Tibial artery (tissue), 4 donors: ENCODE results near the gene TRPM4.
"Not testable (repeated sequence)": the region's sequence is repeated elsewhere in the genome, so short reads cannot be mapped to it uniquely, and the experiment has no call there.

Experiments used
- DNase-seq, 2 donors: peaks; one replicate each; pipeline ENCODE4 v3.0.0-alpha.2; 2019
- H3K27ac ChIP-seq, 2 donors: fragments of 200-600 bp; sonication (generic) in 1 of 2; 1 replicate in 1 of 2; 2 replicates in 1 of 2; pipeline ENCODE4 v1.5.1; 2018 to 2019; ENCODE audit warnings: mild to moderate bottlenecking in 1 of 2
- H3K27me3 ChIP-seq, 2 donors: fragments of 200-600 bp; sonication (generic) in 1 of 2; one replicate each; pipeline versions ENCODE4 v1.5.1 to v1.6.0; 2016 to 2019
- H3K36me3 ChIP-seq, 3 donors: fragments of 200-600 bp; sonication (generic) in 2 of 3; one replicate each; pipeline ENCODE4 v1.5.1; 2016 to 2019; ENCODE audit warnings: mild to moderate bottlenecking in 2 of 3
- H3K4me1 ChIP-seq, 4 donors: fragments of 200-600 bp; sonication (generic) in 2 of 4; 1 replicate in 3 of 4; 2 replicates in 1 of 4; pipeline ENCODE4 v1.5.1; 2016 to 2019
- H3K4me3 ChIP-seq, 2 donors: fragments of 200-600 bp; sonication (generic) in 1 of 2; 1 replicate in 1 of 2; 2 replicates in 1 of 2; pipeline ENCODE4 v1.5.1; 2018 to 2019; ENCODE audit warnings: mild to moderate bottlenecking in 2 of 2
- H3K9me3 ChIP-seq, 3 donors: fragments of 200-600 bp; sonication (generic) in 1 of 3; one replicate each; pipeline ENCODE4 v1.5.1; 2016 to 2019
- intact Hi-C: fragments of 100-400 bp; cut with DNase I; formaldehyde crosslinking; loops from one replicate; pipeline ENCODE4 v1.15.0; 2023; ENCODE audit warnings: low total_unique reads
- TF ChIP-seq, protein P1 (sequence below), 2 experiments: fragments of 200-600 bp in 1 of 2; fragments of 450-650 bp in 1 of 2; IDR thresholded peaks; one replicate each; pipeline ENCODE4 v1.5.1; 2017 to 2019; ENCODE audit warnings: antibody characterized with exemption in 2 of 2, mild to moderate bottlenecking in 1 of 2, moderate library complexity in 1 of 2

TRPM4 gene

DNA sequence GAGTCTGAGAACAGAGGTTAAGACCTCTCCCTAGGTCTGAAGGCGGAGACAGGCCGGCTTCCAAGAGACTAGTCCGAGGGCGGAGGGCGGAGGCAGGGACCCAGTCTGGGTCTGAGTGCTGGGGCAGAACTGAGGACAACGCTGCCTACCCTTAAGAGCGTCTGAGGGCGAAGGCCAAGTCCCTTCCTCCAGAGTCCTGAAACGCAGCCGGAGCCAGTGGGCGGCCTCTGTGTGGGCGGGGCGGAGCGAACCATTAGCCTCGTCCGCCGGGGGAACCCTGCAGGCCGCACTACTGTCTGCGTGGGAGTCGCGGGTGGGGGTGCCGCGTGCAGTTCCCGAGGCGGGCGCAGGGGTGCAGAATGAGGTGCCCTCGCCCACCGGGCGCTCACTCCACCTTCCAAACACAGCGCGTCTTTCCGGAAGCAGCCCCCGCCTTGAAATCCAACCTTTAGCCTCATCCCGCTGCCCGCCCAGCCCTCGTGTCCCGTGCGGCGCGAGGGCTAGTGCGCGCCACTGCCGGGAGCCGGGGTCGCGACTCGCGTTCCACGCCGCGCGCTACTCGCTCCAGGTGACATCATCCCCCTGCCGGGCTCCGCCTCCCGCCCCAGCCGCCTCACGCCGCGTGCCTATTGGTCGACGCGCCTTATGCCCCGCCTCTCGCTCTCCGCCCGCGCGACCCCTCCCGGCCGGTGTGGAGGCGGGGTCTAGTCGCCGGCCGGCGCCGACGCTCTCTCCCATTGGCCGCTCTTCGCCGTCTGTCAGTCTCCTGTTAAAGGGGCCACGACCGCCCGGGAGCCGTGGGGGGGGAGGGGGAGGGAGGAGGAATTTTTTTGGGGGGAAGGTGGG is 38.8 kb upstream of the TRPM4 start, which contains the start of gene C19orf73:
C19orf73 (minus strand) TSS at position 579 of the 846 bp plus-strand sequence; CDS start at position 458, 121 bp downstream.
- DNase-seq = peak; percentile 91 to 97
- TF ChIP-seq, protein P1, sequence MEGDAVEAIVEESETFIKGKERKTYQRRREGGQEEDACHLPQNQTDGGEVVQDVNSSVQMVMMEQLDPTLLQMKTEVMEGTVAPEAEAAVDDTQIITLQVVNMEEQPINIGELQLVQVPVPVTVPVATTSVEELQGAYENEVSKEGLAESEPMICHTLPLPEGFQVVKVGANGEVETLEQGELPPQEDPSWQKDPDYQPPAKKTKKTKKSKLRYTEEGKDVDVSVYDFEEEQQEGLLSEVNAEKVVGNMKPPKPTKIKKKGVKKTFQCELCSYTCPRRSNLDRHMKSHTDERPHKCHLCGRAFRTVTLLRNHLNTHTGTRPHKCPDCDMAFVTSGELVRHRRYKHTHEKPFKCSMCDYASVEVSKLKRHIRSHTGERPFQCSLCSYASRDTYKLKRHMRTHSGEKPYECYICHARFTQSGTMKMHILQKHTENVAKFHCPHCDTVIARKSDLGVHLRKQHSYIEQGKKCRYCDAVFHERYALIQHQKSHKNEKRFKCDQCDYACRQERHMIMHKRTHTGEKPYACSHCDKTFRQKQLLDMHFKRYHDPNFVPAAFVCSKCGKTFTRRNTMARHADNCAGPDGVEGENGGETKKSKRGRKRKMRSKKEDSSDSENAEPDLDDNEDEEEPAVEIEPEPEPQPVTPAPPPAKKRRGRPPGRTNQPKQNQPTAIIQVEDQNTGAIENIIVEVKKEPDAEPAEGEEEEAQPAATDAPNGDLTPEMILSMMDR (IDR thresholded peaks at IDR 0.05) = peak in 1 of 2 experiments; percentile 22
- peak within 1 kb of the TSS; percentile 57 to 85 for H3K4me3 ChIP-seq
- no peaks in the 10 kb centered on the region for H3K36me3 ChIP-seq
- peaks cover 7 to 40% (median 28%) of the 10 kb centered on the region in 4 donors for H3K4me1 ChIP-seq
- H3K9me3 ChIP-seq = no peaks in the 10 kb centered on the region
- H3K27ac ChIP-seq = peak within 1 kb of the TSS; percentile 85 to 92
- H3K27me3 ChIP-seq = peaks cover 0 to 3% of the 10 kb centered on the region in 2 donors
- intact Hi-C loops = loop anchor here (5.0 kb wide), 2 partner anchors 34 to 246 kb away; partner anchors contain the start of gene PPP1R15A

DNA sequence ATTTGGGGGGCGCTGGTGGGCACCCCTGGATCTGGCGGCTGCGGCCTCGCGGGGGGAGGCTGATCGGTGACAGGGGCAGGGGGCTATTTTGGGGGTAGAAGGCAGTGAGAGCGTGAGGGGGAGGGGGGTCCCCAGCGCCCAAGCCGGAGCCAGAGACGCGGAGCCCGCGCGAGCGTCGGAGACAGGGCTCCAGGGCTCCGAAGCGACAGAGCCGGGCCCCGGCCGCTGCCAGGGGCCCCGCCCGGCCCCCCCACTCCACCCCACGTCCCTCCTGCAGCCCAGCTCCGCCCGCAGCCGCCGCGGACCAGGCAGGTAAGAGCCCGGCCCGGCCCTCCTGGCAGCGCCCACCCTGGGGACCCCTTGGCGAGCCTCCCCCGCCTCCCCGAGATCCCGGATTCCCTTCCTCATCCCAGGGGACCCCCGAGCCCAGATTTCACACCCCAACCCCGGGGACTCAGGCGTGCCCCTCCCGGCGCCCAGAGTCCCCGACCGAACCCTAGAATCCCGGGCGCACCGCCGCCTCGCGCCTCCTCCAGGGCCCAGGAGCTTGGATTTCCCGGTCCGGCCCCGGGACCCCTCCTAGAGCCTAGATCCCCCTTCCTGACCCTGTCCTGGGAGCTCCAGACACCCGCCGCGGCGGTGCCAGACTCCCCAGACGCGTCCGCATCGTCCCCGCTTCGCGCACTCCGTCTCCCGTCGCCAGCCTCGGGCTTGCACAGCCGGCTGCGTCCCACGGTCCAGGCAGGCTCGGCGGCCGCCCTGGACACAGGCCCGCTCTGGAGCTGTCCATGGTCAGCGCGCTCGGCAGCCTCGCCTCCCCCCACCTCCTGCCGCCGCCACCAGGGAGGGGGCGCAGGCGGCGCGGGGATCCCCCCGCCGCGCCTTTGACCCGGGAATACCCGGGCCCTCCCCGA is 37.9 kb upstream of the TRPM4 start, which contains the start of gene PPFIA3:
PPFIA3 (plus strand) TSS at position 134 of the 914 bp plus-strand sequence. CDS start 8,330 bp downstream, outside the sequence.
- H3K27me3 ChIP-seq = peaks cover 0 to 3% of the 10 kb centered on the region in 2 donors
- TF ChIP-seq, protein P1 (IDR thresholded peaks at IDR 0.05) = no peak
- peaks cover 7 to 35% (median 26%) of the 10 kb centered on the region in 4 donors for H3K4me1 ChIP-seq
- H3K4me3 ChIP-seq = peak within 1 kb of the TSS; percentile 57 to 85
- no peaks in the 10 kb centered on the region for H3K36me3 ChIP-seq
- DNase-seq = peak; percentile 57 to 79
- H3K27ac ChIP-seq = peak within 1 kb of the TSS; percentile 85 to 92
- intact Hi-C loops = loop anchor here (5.0 kb wide), 2 partner anchors 33 to 247 kb away; partner anchors contain the start of gene PPP1R15A
- H3K9me3 ChIP-seq = no peaks in the 10 kb centered on the region

DNA sequence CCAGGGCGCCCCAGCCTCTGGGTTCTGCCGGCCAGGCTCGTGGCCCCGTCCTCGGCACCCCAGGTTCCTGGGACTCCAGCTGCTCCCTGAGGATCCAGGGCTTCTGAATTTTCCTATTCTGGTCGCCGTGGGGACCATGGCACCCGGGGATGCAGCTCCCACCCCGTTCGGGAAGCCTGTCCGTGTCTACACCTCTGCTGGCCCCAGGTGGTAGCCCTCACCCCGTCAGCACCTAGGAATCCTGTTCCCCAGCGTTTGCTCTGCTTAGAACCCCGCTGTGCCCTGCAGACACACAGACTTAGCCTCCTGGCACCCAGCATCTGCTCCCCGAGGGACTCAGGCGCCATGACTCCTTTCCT is 37.3 kb upstream of the TRPM4 start:
- no peaks in the 10 kb centered on the region for H3K36me3 ChIP-seq
- peak overlapping the region; percentile 57 to 85 for H3K4me3 ChIP-seq
- peaks cover 7 to 29% (median 24%) of the 10 kb centered on the region in 4 donors for H3K4me1 ChIP-seq
- intact Hi-C loops = no loop called here
- TF ChIP-seq, protein P1 (IDR thresholded peaks at IDR 0.05) = no peak
- DNase-seq = no peak
- H3K9me3 ChIP-seq = no peaks in the 10 kb centered on the region
- H3K27ac ChIP-seq = no peak overlapping the region
- peaks cover 0 to 3% of the 10 kb centered on the region in 2 donors for H3K27me3 ChIP-seq

DNA sequence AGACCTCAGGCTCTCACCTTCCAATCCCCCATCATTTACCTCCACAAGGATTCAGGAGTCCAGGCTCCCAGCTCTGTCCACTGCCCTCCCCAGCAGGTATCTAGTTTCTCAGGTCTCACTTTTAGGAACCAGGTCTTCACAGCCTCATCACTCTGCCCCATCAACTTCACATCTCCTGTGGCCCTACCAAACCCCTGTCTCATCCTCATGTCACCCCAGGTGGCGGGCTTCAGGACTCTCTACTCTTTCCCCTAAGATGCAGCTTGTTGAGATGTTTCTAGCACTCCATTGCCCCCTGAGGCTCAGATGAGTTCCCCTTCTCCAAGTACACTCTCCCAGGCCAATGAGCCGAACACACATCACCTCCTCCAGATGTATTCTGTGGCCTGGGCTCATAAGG is 36.7 kb upstream of the TRPM4 start:
- Histone ChIP-seq H3K9me3 (no peaks in the 10 kb centered on the region), H3K36me3 (no peaks in the 10 kb centered on the region), H3K27ac (no peak overlapping the region), H3K4me1 (peaks cover 7 to 30% (median 24%) of the 10 kb centered on the region in 4 donors), H3K4me3 (no peak overlapping the region), H3K27me3 (peaks cover 0 to 3% of the 10 kb centered on the region in 2 donors)
- TF ChIP-seq, protein P1 (IDR thresholded peaks at IDR 0.05) = no peak
- intact Hi-C loops = no loop called here
- DNase-seq = no peak

DNA sequence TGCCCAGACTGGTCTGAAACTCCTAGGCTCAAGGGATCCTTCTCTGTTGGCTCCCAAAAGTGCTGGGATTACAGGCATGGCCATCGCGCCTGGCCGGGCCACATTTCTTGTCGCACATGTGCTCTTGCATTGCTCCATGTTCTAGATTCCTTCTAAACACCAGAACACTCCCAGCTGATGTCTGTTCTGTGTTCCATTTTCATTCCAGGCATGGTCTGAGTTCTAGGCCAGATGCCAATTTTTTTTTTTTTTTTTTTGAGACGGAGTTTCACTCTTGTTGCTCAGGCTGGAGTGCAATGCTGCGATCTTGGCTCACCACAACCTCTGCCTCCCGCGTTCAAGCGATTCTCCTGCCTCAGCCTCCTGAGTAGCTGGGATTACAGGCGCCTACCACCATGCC is 35.8 kb upstream of the TRPM4 start:
- peaks cover 7 to 30% (median 24%) of the 10 kb centered on the region in 4 donors for H3K4me1 ChIP-seq
- H3K27me3 ChIP-seq, DNase-seq, H3K27ac ChIP-seq, H3K4me3 ChIP-seq, intact Hi-C loops, H3K9me3 ChIP-seq, H3K36me3 ChIP-seq: not testable (repeated sequence)

DNA sequence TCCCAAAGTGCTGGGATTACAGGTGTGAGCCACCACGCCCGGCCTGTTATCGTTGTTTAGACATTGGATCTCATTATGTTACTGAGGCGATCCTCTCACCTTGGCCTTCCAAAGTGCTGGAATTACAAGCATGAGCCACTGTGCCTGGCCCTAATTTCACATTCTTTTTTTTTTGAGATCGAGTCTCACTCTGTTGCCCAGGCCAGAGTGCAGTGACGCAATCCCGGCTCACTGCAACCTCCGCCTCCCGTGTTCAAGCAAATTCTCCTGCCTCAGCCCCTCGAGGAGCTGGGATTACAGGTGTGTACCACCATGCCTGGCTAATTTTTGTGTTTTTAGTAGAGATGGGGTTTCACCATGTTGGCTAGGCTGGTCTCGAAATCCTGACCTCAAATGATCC is 34.3 kb upstream of the TRPM4 start:
- DNase-seq, H3K27me3 ChIP-seq, H3K36me3 ChIP-seq, intact Hi-C loops, H3K27ac ChIP-seq, H3K4me3 ChIP-seq, H3K9me3 ChIP-seq: not testable (repeated sequence)
- H3K4me1 ChIP-seq = peaks cover 7 to 29% (median 21%) of the 10 kb centered on the region in 4 donors
